ENCODE results near the gene AJAP1.

The AJAP1 gene

GRCh38 chr1:4820543-4820942 lies 166.1 kb downstream of the AJAP1 start:
- no peak for DNase-seq (ENCODE audit: low read depth in 2 of 2)

DNA sequence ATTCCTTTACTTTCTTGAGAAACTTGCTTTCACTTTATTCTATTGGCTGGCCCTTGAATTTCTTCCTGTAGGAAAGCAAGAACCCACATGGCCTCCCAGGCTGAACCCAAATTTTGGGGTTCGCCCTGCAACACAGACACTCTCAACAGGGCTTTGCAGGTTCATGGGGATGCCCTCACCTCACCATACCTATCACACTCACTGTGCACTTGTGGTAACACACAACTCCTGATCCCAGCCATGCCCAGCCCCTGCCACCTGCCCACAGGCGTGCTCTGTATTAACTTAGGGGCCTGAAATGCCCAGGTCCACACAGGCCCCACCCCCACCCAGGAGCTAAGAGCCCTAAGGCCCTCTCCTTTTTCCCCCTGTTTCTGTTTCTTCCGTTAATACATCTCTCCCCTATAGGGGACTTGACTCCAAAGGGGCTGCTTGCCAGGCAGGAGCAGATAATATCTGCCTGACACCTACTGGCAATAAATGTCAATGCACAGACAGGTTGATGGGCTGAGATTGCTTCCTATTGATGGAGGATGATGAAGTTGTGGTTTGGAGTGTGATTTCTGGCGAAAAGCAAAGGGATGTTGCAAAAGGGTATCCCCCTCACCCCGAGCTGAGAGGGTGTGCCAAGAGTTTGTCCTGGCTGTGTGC lies 171.5 kb downstream of the AJAP1 start:
- no peak for DNase-seq (ENCODE audit: low read depth in 2 of 2)

DNA sequence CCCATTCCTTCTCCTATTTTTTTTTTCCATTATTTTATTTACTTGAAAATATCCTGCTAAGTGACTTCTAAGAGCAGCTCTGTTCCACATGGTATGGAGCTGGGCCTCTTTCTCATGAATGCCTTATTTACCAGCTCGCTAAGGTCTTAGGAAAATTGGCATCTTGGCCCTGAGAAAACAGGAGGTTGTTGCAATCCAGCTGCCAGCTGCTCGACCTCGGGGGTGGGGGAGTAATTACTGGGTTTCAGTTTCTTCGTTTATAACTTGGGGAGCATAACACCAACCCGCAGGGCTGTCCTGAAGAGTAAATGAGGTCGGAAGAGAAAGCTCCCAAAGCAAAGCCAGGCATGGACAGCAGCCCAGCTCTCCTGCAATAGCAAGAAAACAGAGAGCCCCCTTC lies 176.3 kb downstream of the AJAP1 start:
- DNase-seq (ENCODE audit: low read depth in 2 of 2), result no peak

GRCh38 chr1:4836574-4836973 lies 182.2 kb downstream of the AJAP1 start:
- no peak for DNase-seq (ENCODE audit: low read depth in 2 of 2)

GRCh38 chr1:4837031-4837600 lies 182.7 kb downstream of the AJAP1 start:
- DNase-seq (ENCODE audit: low read depth in 2 of 2), result no peak

DNA sequence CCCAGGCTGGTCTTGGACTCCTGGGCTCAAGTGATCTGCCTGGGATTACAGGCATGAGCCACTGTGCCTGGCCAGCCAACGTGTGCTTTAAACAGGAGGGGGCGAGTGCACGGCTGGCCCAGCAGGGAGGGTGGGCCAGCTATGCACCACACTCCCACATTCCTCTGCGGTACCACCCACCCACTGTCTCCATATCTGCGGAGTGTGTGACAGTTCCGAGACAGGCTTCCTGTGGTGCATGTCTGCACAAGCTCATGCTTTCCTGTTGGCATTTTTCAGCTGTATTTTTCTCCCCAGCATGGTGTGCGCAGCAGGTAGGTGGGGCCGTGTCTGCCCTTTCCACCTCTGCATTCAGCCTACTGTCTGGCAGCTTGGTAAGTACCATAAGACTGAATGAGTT lies 183.3 kb downstream of the AJAP1 start:
- no peak for DNase-seq (ENCODE audit: low read depth in 2 of 2)

GRCh38 chr1:4838231-4838630 lies 183.8 kb downstream of the AJAP1 start:
- no peak for DNase-seq (ENCODE audit: low read depth in 2 of 2)
